ENCODE data around the gene SELENOW.

The SELENOW gene

DNA sequence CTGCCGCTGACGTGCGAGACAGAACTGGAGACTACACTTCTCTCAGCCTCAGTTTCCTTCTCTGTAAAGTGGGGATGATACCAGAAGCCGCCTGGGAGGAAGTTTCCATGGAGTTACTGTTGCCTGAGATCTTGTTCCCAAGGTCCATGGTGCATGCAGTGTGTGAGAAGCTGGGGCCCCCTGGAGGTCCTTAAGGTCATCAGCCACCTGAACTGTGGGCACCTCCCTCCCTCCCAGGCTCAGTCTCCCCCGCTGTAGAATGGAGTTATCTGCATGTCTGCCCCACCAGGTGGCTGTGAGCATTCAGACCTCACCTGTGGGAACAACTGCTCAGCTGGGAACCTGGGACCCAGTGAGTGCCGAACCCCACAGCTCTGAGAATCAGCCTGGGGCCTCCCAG is 45.9 kb downstream of the SELENOW start:
- no peak for DNase-seq

- no peak for DNase-seq
Measured at GRCh38 chr19:47826800-47827199, 48.3 kb downstream of the SELENOW start.

DNA sequence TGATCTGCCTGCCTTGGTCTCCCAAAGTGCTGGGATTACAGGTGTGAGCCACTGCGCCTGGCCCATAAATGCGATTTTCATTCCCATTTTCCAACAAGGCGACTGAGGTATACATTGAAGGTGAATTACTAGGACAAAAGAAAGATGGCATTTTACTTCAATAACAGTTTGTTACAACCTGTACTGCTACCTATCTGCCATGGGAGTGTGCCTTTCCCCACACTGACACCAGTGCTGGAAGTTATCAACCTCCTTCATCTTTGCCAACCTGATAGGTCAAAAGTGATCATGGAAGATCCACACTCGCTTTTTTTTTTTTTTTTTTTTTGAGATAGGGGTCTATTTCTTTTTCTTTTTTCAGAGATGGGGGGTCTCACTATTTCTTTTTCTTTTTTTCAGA is 54.2 kb downstream of the SELENOW start:
- DNase-seq: no peak

All from activated CD4-positive, alpha-beta T cell treated with anti-CD3 and anti-CD28 coated beads for 1 hour (primary cell).